Measurements from ENCODE around the gene CCL14. TPM values are rescaled to one million over a fixed set of nuclear protein-coding genes. Genes with fewer than 3 reads are reported as not detected.
"Not testable (repeated sequence)": the region's sequence is repeated elsewhere in the genome, so short reads cannot be mapped to it uniquely, and the experiment has no call there.

Gene CCL14
- total RNA-seq = not detected in 2 replicates

- Mint-ChIP-seq H3K36me3 (ENCODE audit: low read depth) (no peaks in the 10 kb centered on the region), H3K27me3 (ENCODE audit: low read depth) (no peaks in the 10 kb centered on the region), H3K9me3 (no peaks in the 10 kb centered on the region), H3K4me1 (ENCODE audit: low read depth) (no peaks in the 10 kb centered on the region), H3K27ac (no peak within 1 kb of the TSS), H3K4me3 (ENCODE audit: low read depth) (no peak within 1 kb of the TSS)
- intact Hi-C loops (cut with micrococcal nuclease) = no loop called here
- DNase-seq (ENCODE audit: low spot score) = no peak
Observed at GRCh38 chr17:35986643-35987042, at the start of gene CCL14. CCL14 (minus strand) TSS chr17:35986729; CDS start chr17:35986649, 80 bp downstream.

- Mint-ChIP-seq H3K4me3 (ENCODE audit: low read depth) (no peak overlapping the region), H3K36me3 (ENCODE audit: low read depth) (no peaks in the 10 kb centered on the region), H3K27ac (no peak overlapping the region), H3K9me3 (no peaks in the 10 kb centered on the region), H3K4me1 (ENCODE audit: low read depth) (no peaks in the 10 kb centered on the region), H3K27me3 (ENCODE audit: low read depth) (peaks cover 32% of the 10 kb centered on the region)
- intact Hi-C loops (cut with micrococcal nuclease) = no loop called here
- no peak for DNase-seq (ENCODE audit: low spot score)
Observed at GRCh38 chr17:36036235-36036634, 49.7 kb upstream of the CCL14 start.

- H3K4me3 Mint-ChIP-seq (ENCODE audit: low read depth) = no peak overlapping the region
- no peaks in the 10 kb centered on the region for H3K9me3 Mint-ChIP-seq
- H3K27ac Mint-ChIP-seq = no peak overlapping the region
- intact Hi-C loops (cut with micrococcal nuclease) = no loop called here
- H3K36me3 Mint-ChIP-seq (ENCODE audit: low read depth) = no peaks in the 10 kb centered on the region
- no peaks in the 10 kb centered on the region for H3K4me1 Mint-ChIP-seq (ENCODE audit: low read depth)
- DNase-seq (ENCODE audit: low spot score) = no peak
- H3K27me3 Mint-ChIP-seq (ENCODE audit: low read depth) = peaks cover 44% of the 10 kb centered on the region
Observed at GRCh38 chr17:36034127-36034526, 47.6 kb upstream of the CCL14 start.

GRCh38 chr17:36030956-36031355, 44.4 kb upstream of the CCL14 start:
- intact Hi-C loops (cut with micrococcal nuclease) = no loop called here
- Mint-ChIP-seq H3K36me3 (ENCODE audit: low read depth) (no peaks in the 10 kb centered on the region), H3K4me3 (ENCODE audit: low read depth) (no peak overlapping the region), H3K27ac (no peak overlapping the region), H3K9me3 (no peaks in the 10 kb centered on the region), H3K4me1 (ENCODE audit: low read depth) (no peaks in the 10 kb centered on the region), H3K27me3 (ENCODE audit: low read depth) (peaks cover 49% of the 10 kb centered on the region)
- no peak for DNase-seq (ENCODE audit: low spot score)

GRCh38 chr17:36027761-36028160, 41.2 kb upstream of the CCL14 start:
- no peak overlapping the region for H3K4me3 Mint-ChIP-seq (ENCODE audit: low read depth)
- DNase-seq (ENCODE audit: low spot score) = no peak
- H3K4me1 Mint-ChIP-seq (ENCODE audit: low read depth) = no peaks in the 10 kb centered on the region
- no peak overlapping the region for H3K27ac Mint-ChIP-seq
- peaks cover 33% of the 10 kb centered on the region for H3K27me3 Mint-ChIP-seq (ENCODE audit: low read depth)
- no peaks in the 10 kb centered on the region for H3K9me3 Mint-ChIP-seq
- intact Hi-C loops (cut with micrococcal nuclease) = no loop called here
- no peaks in the 10 kb centered on the region for H3K36me3 Mint-ChIP-seq (ENCODE audit: low read depth)

- no peak for DNase-seq (ENCODE audit: low spot score)
- no peaks in the 10 kb centered on the region for H3K9me3 Mint-ChIP-seq
Observed at GRCh38 chr17:36024106-36024869, 37.8 kb upstream of the CCL14 start.

GRCh38 chr17:36019423-36019822, 32.9 kb upstream of the CCL14 start:
- no peak for DNase-seq (ENCODE audit: low spot score)
- Mint-ChIP-seq H3K36me3 (ENCODE audit: low read depth) (no peaks in the 10 kb centered on the region), H3K27ac (no peak overlapping the region), H3K9me3 (no peaks in the 10 kb centered on the region), H3K4me3 (ENCODE audit: low read depth) (no peak overlapping the region), H3K4me1 (ENCODE audit: low read depth) (no peaks in the 10 kb centered on the region), H3K27me3 (ENCODE audit: low read depth) (peaks cover 33% of the 10 kb centered on the region)
- intact Hi-C loops (cut with micrococcal nuclease) = no loop called here

More at GRCh38 chr17:36024106-36024869, 37.8 kb upstream of the CCL14 start:
- Mint-ChIP-seq H3K36me3 (ENCODE audit: low read depth) (no peaks in the 10 kb centered on the region), H3K4me1 (ENCODE audit: low read depth) (no peaks in the 10 kb centered on the region), H3K4me3 (ENCODE audit: low read depth) (no peak overlapping the region), H3K27ac (no peak overlapping the region), H3K27me3 (ENCODE audit: low read depth) (peaks cover 32% of the 10 kb centered on the region)
- intact Hi-C loops (cut with micrococcal nuclease) = no loop called here

- Mint-ChIP-seq H3K27ac (no peak within 1 kb of the TSS), H3K27me3 (ENCODE audit: low read depth) (peaks cover 38% of the 10 kb centered on the region), H3K9me3 (no peaks in the 10 kb centered on the region), H3K4me1 (ENCODE audit: low read depth) (no peaks in the 10 kb centered on the region), H3K4me3 (ENCODE audit: low read depth) (no peak within 1 kb of the TSS), H3K36me3 (ENCODE audit: low read depth) (no peaks in the 10 kb centered on the region)
- intact Hi-C loops (cut with micrococcal nuclease) = no loop called here
- DNase-seq (ENCODE audit: low spot score) = no peak
Observed at GRCh38 chr17:36017799-36018198, 31.3 kb upstream of the CCL14 start, which contains the start of gene CCL23. CCL23 (minus strand) TSS chr17:36017972; CDS start chr17:36017897, 75 bp downstream.

- Mint-ChIP-seq H3K27ac (no peak overlapping the region), H3K4me3 (ENCODE audit: low read depth) (no peak overlapping the region), H3K27me3 (ENCODE audit: low read depth) (peaks cover 31% of the 10 kb centered on the region), H3K4me1 (ENCODE audit: low read depth) (no peaks in the 10 kb centered on the region), H3K9me3 (no peaks in the 10 kb centered on the region), H3K36me3 (ENCODE audit: low read depth) (no peaks in the 10 kb centered on the region)
- intact Hi-C loops (cut with micrococcal nuclease) = no loop called here
- DNase-seq (ENCODE audit: low spot score) = no peak
Observed at GRCh38 chr17:36016555-36016954, 30.0 kb upstream of the CCL14 start.

GRCh38 chr17:36015895-36016294, 29.4 kb upstream of the CCL14 start:
- H3K9me3 Mint-ChIP-seq; intact Hi-C loops (cut with micrococcal nuclease); H3K27ac Mint-ChIP-seq; H3K36me3 Mint-ChIP-seq (ENCODE audit: low read depth); H3K4me1 Mint-ChIP-seq (ENCODE audit: low read depth); DNase-seq (ENCODE audit: low spot score); H3K4me3 Mint-ChIP-seq (ENCODE audit: low read depth): not testable (repeated sequence)
- H3K27me3 Mint-ChIP-seq (ENCODE audit: low read depth) = peaks cover 28% of the 10 kb centered on the region

- Mint-ChIP-seq H3K27me3 (ENCODE audit: low read depth) (peaks cover 23% of the 10 kb centered on the region), H3K9me3 (no peaks in the 10 kb centered on the region), H3K4me3 (ENCODE audit: low read depth) (no peak overlapping the region), H3K27ac (no peak overlapping the region), H3K36me3 (ENCODE audit: low read depth) (no peaks in the 10 kb centered on the region), H3K4me1 (ENCODE audit: low read depth) (no peaks in the 10 kb centered on the region)
- intact Hi-C loops (cut with micrococcal nuclease) = no loop called here
- no peak for DNase-seq (ENCODE audit: low spot score)
Observed at GRCh38 chr17:36014946-36015345, 28.4 kb upstream of the CCL14 start.

GRCh38 chr17:36011201-36011600, 24.7 kb upstream of the CCL14 start:
- H3K4me3 Mint-ChIP-seq (ENCODE audit: low read depth) = no peak overlapping the region
- no peak overlapping the region for H3K27ac Mint-ChIP-seq
- no peaks in the 10 kb centered on the region for H3K36me3 Mint-ChIP-seq (ENCODE audit: low read depth)
- no peaks in the 10 kb centered on the region for H3K9me3 Mint-ChIP-seq
- DNase-seq (ENCODE audit: low spot score) = no peak
- H3K4me1 Mint-ChIP-seq (ENCODE audit: low read depth) = no peaks in the 10 kb centered on the region
- intact Hi-C loops (cut with micrococcal nuclease) = no loop called here
- peaks cover 11% of the 10 kb centered on the region for H3K27me3 Mint-ChIP-seq (ENCODE audit: low read depth)

- intact Hi-C loops (cut with micrococcal nuclease) = no loop called here
- Mint-ChIP-seq H3K9me3 (no peaks in the 10 kb centered on the region), H3K27me3 (ENCODE audit: low read depth) (peaks cover 14% of the 10 kb centered on the region), H3K4me1 (ENCODE audit: low read depth) (peaks cover 3% of the 10 kb centered on the region), H3K36me3 (ENCODE audit: low read depth) (no peaks in the 10 kb centered on the region), H3K4me3 (ENCODE audit: low read depth) (no peak overlapping the region), H3K27ac (no peak overlapping the region)
- no peak for DNase-seq (ENCODE audit: low spot score)
Observed at GRCh38 chr17:36008998-36009665, 22.6 kb upstream of the CCL14 start.

Measured in activated T-helper 2 cell treated with anti-CD3 and anti-CD28 coated beads, Interferon-gamma antibody, Interleukin-2, Interleukin-4, amounts not matched to agents 10 μg/mL and 5 μg/mL and 100 μg/mL, durations not matched to agents 14 hours and 24 hours and 36 hours (primary cell).